HepG2 (cell line): ENCODE results near the gene DIO1. TPM values are rescaled to one million over a fixed set of nuclear protein-coding genes. Genes with fewer than 3 reads are reported as not detected.
A peak's percentile ranks its signal among the peaks of the same experiment; 100 is the strongest.

Experiments used
- DR1 ChIP-seq: sonication (generic); formaldehyde crosslinking; IDR thresholded peaks from 2 replicates; pipeline ENCODE4 v1.8.0; 2021; ENCODE audit warnings: mild to moderate bottlenecking, missing genetic modification reagents, inconsistent platforms
- NFATC3 ChIP-seq: sonication (generic); formaldehyde crosslinking; IDR thresholded peaks from 2 replicates; pipeline ENCODE4 v1.5.1; 2020; ENCODE audit warnings: mild to moderate bottlenecking, missing genetic modification reagents
- RXRB ChIP-seq: IDR thresholded peaks from 2 replicates; pipeline ENCODE4 v1.6.1; 2016; ENCODE audit warnings: borderline replicate concordance, missing genetic modification reagents, missing compliant biosample characterization
- ZBTB39 ChIP-seq: sonication (generic); formaldehyde crosslinking; IDR thresholded peaks from 2 replicates; pipeline ENCODE4 v1.5.0; 2020; ENCODE audit warnings: missing genetic modification reagents
- ZNF318 ChIP-seq: sonication (generic); formaldehyde crosslinking; IDR thresholded peaks from 2 replicates; pipeline ENCODE4 v1.4.0; 2020; ENCODE audit warnings: mild to moderate bottlenecking, missing genetic modification reagents
- ZNF431 ChIP-seq: sonication (generic); formaldehyde crosslinking; IDR thresholded peaks from 2 replicates; pipeline ENCODE4 v1.9.0; 2022; ENCODE audit warnings: missing genetic modification reagents, low read depth, mild to moderate bottlenecking, borderline replicate concordance
- ZNF644 ChIP-seq: IDR thresholded peaks from 2 replicates; pipeline ENCODE4 v1.6.1; 2016; ENCODE audit warnings: low read depth
- ZNF672 ChIP-seq: sonication (generic); formaldehyde crosslinking; IDR thresholded peaks from 2 replicates; pipeline ENCODE4 v1.8.1; 2022; ENCODE audit warnings: missing genetic modification reagents
- ZSCAN30 ChIP-seq: sonication (generic); formaldehyde crosslinking; IDR thresholded peaks from 2 replicates; pipeline ENCODE4 v1.5.0; 2020; ENCODE audit warnings: mild to moderate bottlenecking, missing genetic modification reagents
- polyA plus RNA-seq, 8 experiments: library from polyadenylated mRNA; depleted of rRNA in 3 of 8; stranded (reverse) in 7 of 8; unstranded in 1 of 8; fragments of >200 nt; fragmentation: Illumina TruSeq in 4 of 8; extraction: Trizol in 4 of 8; gene quantifications; 2 replicates each; pipeline versions ENCODE4 v1.2.1 to v1.2.3, GENCODE V29; 2011 to 2016; ENCODE audit warnings: low read depth in 4 of 8, missing spikeins in 1 of 8, mixed read lengths in 1 of 8; ENCODE audit not compliant: insufficient read depth in 1 of 8
- total RNA-seq, 5 experiments: library from RNA; depleted of rRNA; stranded (reverse); fragments of >200 nt; fragmentation: Illumina TruSeq; extraction: Trizol; gene quantifications; 2 replicates each; pipeline ENCODE4 v1.2.3, GENCODE V29; 2016; ENCODE audit warnings: low read depth in 1 of 5
- TF ChIP-seq, protein P1 (sequence below): sonication (generic); formaldehyde crosslinking; IDR thresholded peaks from 2 replicates; pipeline ENCODE4 v1.4.0; 2020; ENCODE audit warnings: low read depth, mild to moderate bottlenecking, missing genetic modification reagents
- TF ChIP-seq, protein P2 (sequence below): sonication (generic); formaldehyde crosslinking; IDR thresholded peaks from 2 replicates; pipeline ENCODE4 v1.4.0; 2020; ENCODE audit warnings: missing genetic modification reagents, borderline replicate concordance

The DIO1 gene
- total and polyA plus RNA-seq, 2 of the 13 experiments (the other 11 are each of a cell fraction or from before 2014, with no cell fraction given) = 13.5 to 45.6 TPM

- TF ChIP-seq RXRB (CRISPR knock-in tag) = no peak
- no peak for TF ChIP-seq ZNF672 (CRISPR knock-in tag)
- TF ChIP-seq ZNF318 (CRISPR knock-in tag) = no peak
- TF ChIP-seq DR1 (CRISPR knock-in tag) = 0 out of 2 replicates have a peak, but pooled peaks have one; percentile 31
- TF ChIP-seq NFATC3 (CRISPR knock-in tag) = no peak
- no peak for TF ChIP-seq ZNF431
- TF ChIP-seq, protein P1, sequence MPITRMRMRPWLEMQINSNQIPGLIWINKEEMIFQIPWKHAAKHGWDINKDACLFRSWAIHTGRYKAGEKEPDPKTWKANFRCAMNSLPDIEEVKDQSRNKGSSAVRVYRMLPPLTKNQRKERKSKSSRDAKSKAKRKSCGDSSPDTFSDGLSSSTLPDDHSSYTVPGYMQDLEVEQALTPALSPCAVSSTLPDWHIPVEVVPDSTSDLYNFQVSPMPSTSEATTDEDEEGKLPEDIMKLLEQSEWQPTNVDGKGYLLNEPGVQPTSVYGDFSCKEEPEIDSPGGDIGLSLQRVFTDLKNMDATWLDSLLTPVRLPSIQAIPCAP (CRISPR knock-in tag) = no peak
- no peak for TF ChIP-seq ZSCAN30 (CRISPR knock-in tag)
- TF ChIP-seq ZBTB39 (CRISPR knock-in tag) = no peak
- no peak for TF ChIP-seq ZNF644 (CRISPR knock-in tag)
- TF ChIP-seq, protein P2, sequence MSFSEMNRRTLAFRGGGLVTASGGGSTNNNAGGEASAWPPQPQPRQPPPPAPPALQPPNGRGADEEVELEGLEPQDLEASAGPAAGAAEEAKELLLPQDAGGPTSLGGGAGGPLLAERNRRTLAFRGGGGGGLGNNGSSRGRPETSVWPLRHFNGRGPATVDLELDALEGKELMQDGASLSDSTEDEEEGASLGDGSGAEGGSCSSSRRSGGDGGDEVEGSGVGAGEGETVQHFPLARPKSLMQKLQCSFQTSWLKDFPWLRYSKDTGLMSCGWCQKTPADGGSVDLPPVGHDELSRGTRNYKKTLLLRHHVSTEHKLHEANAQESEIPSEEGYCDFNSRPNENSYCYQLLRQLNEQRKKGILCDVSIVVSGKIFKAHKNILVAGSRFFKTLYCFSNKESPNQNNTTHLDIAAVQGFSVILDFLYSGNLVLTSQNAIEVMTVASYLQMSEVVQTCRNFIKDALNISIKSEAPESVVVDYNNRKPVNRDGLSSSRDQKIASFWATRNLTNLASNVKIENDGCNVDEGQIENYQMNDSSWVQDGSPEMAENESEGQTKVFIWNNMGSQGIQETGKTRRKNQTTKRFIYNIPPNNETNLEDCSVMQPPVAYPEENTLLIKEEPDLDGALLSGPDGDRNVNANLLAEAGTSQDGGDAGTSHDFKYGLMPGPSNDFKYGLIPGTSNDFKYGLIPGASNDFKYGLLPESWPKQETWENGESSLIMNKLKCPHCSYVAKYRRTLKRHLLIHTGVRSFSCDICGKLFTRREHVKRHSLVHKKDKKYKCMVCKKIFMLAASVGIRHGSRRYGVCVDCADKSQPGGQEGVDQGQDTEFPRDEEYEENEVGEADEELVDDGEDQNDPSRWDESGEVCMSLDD (CRISPR knock-in tag) = peak; percentile 44; the same call in 1 of the 2 replicates
These were observed at the start of gene DIO1 (continued) for GRCh38 chr1:53893999-53894636.
